GM18951 (cell line): Measurements from ENCODE around the gene HPS4.

Experiments
- POLR2A ChIP-seq: IDR thresholded peaks from 4 replicates; pipeline ENCODE4 v1.6.1; 2011; ENCODE audit warnings: mild to moderate bottlenecking; ENCODE audit not compliant: insufficient read length, insufficient read depth; ENCODE audit errors: extremely low read depth
- in situ Hi-C: fragments of 300-500 bp; cut with MboI; formaldehyde crosslinking; loops from one replicate; pipeline ENCODE4 v1.12.0; 2022; ENCODE audit warnings: low sequenced_read_pairs, mixed read lengths, inconsistent platforms; ENCODE audit not compliant: unreplicated experiment

HPS4 gene

DNA sequence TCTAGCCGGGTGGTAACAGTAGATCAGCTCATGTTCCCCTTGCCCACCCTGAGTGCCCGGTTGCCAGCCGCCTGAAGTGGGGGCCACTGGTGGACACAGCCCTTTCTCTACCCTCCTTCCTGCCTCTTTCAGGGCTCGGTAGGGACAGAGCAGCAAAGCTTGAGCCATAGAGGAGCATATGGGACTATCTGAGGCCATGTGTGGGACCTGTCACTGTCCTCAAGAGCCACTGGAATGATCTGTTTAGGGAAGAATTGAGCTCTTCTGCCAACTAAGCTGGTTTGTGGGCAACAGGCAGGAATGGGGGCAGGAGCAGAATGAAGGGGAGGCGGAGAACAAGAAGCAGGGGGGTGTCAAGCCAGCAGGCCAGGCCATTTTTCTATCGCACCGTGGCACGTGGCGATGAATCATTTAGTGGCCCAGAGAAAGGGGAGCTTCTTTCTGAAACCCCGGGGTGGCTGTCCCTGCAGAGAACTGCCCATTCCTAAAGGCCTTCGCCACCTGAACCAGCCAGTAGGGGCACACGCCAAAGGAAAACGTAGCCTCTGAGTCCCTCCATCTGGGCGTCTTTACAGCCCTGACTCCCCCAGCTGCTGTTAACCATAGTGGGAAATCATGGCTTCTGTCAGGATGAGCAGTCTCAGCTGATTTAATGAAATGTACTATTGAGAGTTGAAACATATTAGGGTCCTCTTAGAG is 45.7 kb downstream of the HPS4 start:
- no peak for TF ChIP-seq POLR2A
- in situ Hi-C loops, result no loop called here

- TF ChIP-seq POLR2A, result no peak
- in situ Hi-C loops, result no loop called here
Measured at GRCh38 chr22:26436903-26437515, 46.6 kb downstream of the HPS4 start.

DNA sequence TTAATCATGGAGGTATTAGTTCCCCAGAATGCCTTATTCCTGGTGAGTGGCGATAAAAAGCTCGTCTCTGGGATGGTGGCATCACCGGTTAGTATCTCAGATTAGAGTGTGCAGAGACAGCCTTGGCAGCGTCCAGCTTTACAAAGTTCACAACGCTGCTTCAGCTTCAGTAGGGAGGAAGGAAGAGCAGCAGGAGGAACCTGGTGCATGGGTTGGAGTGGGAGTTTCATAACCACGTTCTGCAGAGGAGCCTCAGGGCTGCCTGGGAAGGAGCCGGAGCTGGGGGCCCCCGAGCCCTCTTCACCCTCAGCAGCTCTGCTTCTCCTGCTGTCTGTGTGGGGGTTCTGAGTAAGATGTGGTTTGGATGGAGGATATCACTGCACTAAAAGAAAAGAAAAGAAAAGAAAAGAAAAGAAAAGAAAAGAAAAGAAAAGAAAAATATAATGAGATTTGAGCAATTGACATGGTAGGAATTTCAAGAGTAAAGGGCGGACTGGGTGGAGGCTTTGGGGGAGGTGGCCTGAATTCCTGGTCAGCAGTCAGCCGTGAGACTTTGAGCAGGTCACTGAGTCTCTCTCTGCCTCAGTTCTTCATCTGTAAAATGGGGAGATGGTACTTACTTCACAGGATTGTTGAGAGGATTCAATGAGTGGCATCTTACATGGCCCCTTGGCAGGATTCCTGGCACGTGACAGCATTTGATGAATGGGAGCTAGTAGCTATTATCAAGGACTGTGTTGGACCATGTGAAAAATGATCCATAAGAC is 48.1 kb downstream of the HPS4 start:
- in situ Hi-C loops, result no loop called here

GRCh38 chr22:26433805-26434204 is 49.8 kb downstream of the HPS4 start:
- in situ Hi-C loops, result no loop called here

More for the DNA sequence above, 48.1 kb downstream of the HPS4 start:
- no peak for TF ChIP-seq POLR2A

DNA sequence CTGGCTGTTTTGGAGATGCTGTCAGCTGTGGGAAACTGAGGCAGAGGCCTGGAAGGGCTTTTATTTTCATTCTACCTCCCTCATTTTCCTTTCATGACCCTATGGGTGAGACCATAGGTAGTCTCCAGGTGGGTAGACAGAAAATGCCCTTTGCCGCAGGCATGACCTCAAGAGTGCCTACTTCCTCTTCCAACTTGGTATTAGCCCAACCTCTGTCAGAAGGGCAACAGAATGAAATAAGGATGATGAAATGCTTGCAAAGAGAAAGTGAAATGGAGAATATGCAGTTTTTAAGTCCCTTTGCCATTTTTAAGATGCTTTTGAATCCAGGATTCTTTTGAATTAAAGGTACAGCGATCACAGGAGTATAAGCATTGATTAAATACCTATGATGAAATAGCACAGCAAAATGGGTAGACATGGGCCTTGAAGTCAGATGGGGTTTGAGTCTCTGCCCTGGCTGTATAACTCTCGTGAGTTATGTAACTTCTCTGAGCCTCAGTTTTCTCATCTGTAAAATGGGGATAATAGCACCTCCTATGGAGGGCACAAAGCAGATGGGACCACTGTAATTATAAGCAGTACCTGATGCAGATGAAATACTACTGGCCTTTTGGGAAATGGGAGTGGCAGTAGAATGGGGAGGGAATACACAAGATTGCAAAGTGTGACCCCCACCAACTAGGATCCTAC is 50.8 kb downstream of the HPS4 start:
- in situ Hi-C loops, result no loop called here
- TF ChIP-seq POLR2A, result no peak

More at GRCh38 chr22:26433805-26434204, 49.8 kb downstream of the HPS4 start:
- TF ChIP-seq POLR2A, result no peak

DNA sequence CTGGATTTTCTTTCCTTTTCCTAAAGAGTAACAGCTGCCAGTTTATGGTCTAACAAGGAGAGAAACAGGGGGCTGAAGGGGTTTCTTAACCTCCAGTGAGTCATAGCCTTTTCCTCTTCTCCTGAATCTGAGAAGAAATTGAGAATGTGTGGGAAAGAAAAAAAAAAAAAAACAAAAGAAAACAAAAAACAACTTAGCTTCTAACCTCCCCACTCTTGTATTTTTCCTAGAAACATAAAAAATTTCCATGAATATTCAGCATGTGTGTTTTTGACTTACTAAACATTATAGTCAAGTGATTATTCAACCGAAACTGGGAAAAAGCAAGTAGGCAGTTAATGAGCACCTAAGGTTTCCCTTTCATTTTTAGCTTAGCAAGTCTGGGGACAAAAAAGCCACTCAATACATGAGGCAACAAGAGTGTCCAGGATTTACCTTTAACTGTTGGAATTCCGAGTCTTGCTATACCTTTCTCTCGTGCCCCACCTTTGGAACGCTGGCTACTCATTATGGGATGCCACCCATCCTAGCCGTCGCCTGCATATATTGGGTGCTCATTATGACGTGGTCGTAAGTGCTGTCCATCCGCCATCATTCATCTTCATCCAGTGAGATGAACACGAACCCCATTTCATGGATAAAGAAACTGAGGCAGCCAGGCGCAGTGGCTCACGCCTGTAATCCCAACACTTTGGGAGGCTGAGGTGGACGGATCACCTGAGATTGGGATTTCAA is 52.2 kb downstream of the HPS4 start:
- no peak for TF ChIP-seq POLR2A
- in situ Hi-C loops, result no loop called here

- no peak for TF ChIP-seq POLR2A
- in situ Hi-C loops, result no loop called here
Measured at GRCh38 chr22:26430600-26430999, 53.0 kb downstream of the HPS4 start.

DNA sequence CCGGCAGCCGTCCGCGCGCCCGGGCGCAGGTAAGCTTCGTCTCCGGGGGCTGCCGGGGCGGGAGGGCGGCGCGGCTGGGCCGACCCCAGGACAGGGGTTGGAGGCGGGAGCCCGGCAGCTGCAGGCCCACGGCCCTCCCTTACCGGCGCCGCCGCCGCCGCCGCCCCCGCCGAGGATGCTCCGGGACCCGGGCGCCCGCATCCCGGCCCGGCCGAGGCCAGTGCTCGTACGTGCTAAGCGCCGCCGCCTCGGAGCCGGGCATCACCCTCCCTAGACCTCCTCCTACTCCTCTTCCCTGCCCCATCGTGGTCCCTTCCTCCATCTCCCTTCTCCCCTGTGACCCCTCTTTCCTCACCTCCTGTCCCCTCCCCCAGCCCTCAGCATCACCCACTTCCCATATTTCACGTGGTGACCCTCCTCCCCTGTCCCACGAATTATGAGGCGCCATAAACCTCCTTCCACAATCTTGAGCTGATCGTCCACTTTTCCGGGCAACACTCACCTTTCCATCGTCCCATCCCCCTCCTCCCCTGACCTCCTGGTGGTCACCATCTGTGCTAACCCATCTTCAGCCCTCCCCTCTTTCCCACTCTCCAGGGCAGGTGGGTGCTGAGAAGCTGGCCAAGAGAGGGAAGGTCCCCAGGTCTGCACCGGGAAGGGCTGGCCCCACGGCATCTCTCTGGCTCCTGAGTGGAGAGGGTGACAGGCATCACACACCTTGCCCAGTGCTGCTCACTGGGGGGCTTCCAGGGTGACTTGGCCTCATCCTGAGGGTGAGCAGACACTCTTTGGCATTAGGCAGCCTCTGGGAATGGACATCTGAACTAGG is 53.9 kb downstream of the HPS4 start:
- no peak for TF ChIP-seq POLR2A
- in situ Hi-C loops, result no loop called here

DNA sequence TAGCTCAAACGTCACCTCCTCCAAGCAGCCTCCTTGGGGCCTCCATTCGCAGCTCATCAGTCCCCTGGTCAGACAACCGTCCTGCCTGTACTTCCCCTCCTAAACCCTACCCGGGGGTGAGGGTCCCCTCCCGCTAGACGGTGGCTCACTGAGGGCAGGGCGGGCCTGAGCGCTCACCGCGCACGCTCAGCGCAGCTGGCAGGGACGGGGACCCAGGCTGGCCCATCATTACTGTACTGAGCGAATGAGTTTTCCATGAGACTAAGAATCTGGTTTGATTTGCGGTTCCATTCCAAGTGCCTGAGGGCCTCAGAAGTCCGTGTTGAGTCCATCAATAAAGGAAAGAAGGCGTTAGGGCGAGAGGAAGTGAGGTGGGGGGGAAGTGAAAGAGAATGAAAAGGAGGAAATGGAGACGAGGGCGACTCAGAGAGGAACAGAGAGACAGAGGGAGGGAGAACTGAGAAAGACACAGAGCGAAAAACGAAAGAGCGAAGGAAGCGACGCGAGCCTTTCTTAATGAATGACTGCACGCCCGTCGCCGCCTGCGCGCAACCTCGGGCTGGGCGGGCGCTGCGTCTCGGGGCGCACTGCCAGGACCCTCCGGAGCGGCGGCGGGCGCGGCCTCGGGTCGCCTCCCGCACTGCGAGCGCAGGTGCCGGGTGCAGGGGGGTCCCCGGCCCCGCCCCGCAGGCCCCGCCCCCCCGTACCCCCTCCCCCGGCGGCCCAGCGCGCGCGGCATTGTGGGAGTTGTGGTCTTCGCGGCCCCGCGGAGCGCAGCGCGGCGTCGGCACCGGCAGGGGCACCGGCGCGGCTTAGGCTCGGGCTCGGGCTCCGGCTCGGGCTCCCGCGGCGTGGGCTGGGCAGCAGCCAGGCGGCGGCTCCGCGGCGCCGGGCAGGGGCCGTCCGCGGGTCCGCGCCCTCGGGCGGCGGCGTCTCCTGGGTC is 54.8 kb downstream of the HPS4 start, which contains the start of gene ASPHD2:
TSS of gene ASPHD2 (plus strand) at position 746 of the 943 bp plus-strand sequence. CDS start 4,356 bp downstream, outside the sequence.
- in situ Hi-C loops, result no loop called here

DNA sequence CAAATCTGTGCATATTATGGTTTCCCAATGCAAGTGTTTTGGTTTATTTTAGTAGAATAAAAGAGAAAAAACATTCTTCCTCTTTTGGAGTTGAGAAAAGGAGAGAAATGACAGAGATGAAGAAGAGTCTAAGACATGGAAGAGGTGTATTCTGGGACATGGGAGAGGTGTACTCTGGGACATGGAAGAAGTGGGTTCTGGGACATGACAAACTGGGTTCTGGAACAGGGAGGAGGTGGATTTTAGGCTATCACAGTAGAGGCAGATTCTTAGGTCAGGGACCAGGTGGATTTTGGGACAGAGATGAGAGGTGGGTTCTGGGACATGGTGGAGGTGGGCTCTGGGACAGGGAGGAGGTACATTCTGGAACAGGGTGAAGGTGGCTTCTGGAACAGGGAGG is 56.7 kb downstream of the HPS4 start:
- in situ Hi-C loops, result no loop called here
- TF ChIP-seq POLR2A, result no peak

More for the DNA sequence above, 54.8 kb downstream of the HPS4 start, which contains the start of gene ASPHD2:
- TF ChIP-seq POLR2A, result peak; percentile 83

DNA sequence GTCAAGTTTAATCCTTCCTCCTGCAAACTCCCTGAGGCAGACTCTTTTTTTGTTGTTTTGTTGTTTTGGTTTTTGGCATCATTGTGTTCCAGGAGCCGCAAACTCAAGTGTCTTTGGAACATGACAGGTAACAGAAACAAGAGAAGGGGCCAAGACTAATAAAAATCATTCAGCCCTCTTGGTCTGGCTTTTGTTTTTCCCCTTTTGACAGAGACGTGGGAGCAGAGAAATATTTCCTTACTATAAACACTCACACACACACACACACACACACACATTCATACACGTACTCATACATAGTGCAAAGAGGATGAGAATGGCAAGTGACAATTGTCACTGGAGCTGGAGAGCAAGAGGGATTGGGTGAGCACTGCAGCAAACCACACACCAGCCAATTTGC is 65.0 kb downstream of the HPS4 start:
- TF ChIP-seq POLR2A, result no peak
- in situ Hi-C loops, result no loop called here
